GM10248 (cell line): Measurements from ENCODE around the gene SORBS2.

ENCODE experiments used
- CTCF ChIA-PET: fragments of 300-600 bp; sonication (Branson Sonifier 250); formaldehyde crosslinking; extraction: SDS; loops from one replicate; lab custom pipeline; 2021; ENCODE audit warnings: antibody characterized with exemption; lab: Yijun Ruan, JAX
- POLR2A ChIA-PET: fragments of 350-650 bp; sonication (Branson Sonifier 250); formaldehyde crosslinking; extraction: SDS; loops from one replicate; lab custom pipeline; 2020; ENCODE audit warnings: antibody characterized with exemption; lab: Yijun Ruan, JAX
- DNase-seq: peaks from one replicate; pipeline ENCODE4 v3.0.0; 2012; ENCODE audit errors: extremely low spot score
- TF ChIP-seq, protein P1 (sequence below): IDR thresholded peaks from 2 replicates; pipeline ENCODE4 v1.5.1; 2012; ENCODE audit warnings: mild to moderate bottlenecking, low read depth; ENCODE audit errors: extremely low read depth, missing control alignments, control extremely low read depth

The SORBS2 gene

GRCh38 chr4:185702147-185702663, 109.8 kb downstream of the SORBS2 start:
- CTCF ChIA-PET = no interaction called here
- DNase-seq = no peak
- POLR2A ChIA-PET = no interaction called here
- TF ChIP-seq, protein P1, sequence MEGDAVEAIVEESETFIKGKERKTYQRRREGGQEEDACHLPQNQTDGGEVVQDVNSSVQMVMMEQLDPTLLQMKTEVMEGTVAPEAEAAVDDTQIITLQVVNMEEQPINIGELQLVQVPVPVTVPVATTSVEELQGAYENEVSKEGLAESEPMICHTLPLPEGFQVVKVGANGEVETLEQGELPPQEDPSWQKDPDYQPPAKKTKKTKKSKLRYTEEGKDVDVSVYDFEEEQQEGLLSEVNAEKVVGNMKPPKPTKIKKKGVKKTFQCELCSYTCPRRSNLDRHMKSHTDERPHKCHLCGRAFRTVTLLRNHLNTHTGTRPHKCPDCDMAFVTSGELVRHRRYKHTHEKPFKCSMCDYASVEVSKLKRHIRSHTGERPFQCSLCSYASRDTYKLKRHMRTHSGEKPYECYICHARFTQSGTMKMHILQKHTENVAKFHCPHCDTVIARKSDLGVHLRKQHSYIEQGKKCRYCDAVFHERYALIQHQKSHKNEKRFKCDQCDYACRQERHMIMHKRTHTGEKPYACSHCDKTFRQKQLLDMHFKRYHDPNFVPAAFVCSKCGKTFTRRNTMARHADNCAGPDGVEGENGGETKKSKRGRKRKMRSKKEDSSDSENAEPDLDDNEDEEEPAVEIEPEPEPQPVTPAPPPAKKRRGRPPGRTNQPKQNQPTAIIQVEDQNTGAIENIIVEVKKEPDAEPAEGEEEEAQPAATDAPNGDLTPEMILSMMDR = no peak

- no peak for DNase-seq
Observed at GRCh38 chr4:185700630-185701029, 111.4 kb downstream of the SORBS2 start.

GRCh38 chr4:185700048-185700447, 111.9 kb downstream of the SORBS2 start:
- DNase-seq = no peak
- CTCF ChIA-PET = interaction anchor here (1.3 kb wide), 1 partner anchor 325 kb away, joined by 3 read pairs; no protein-coding TSS in a partner anchor
- TF ChIP-seq, protein P1 = no peak
- POLR2A ChIA-PET = no interaction called here

More at GRCh38 chr4:185700630-185701029, 111.4 kb downstream of the SORBS2 start:
- ChIA-PET CTCF (interaction anchor here (1.3 kb wide), 1 partner anchor 324 kb away, joined by 3 read pairs; no protein-coding TSS in a partner anchor), POLR2A (no interaction called here)
- TF ChIP-seq, protein P1 = no peak

- ChIA-PET CTCF (no interaction called here), POLR2A (no interaction called here)
- TF ChIP-seq, protein P1 = no peak
- no peak for DNase-seq
Observed at GRCh38 chr4:185697488-185697887, 114.5 kb downstream of the SORBS2 start.

GRCh38 chr4:185695743-185696142, 116.3 kb downstream of the SORBS2 start:
- TF ChIP-seq, protein P1 = no peak
- no peak for DNase-seq
- POLR2A ChIA-PET = no interaction called here
- CTCF ChIA-PET = no interaction called here

- DNase-seq = no peak
- TF ChIP-seq, protein P1 = no peak
- CTCF ChIA-PET = no interaction called here
- POLR2A ChIA-PET = no interaction called here
Observed at GRCh38 chr4:185693548-185694215, 118.3 kb downstream of the SORBS2 start.
